K562 (cell line): Measurements from ENCODE around the gene USP15. TPM values are rescaled to one million over a fixed set of nuclear protein-coding genes. Genes with fewer than 3 reads are reported as not detected.

Experiments
- CC2D1A ChIP-seq: fragments of 450-650 bp; IDR thresholded peaks from 2 replicates; pipeline ENCODE4 v1.6.1; 2017; ENCODE audit warnings: mild to moderate bottlenecking
- CXXC5 ChIP-seq: fragments of 250-450 bp; sonication (Bioruptor Pico); IDR thresholded peaks from 2 replicates; pipeline ENCODE4 v1.8.0; 2022; ENCODE audit warnings: inconsistent platforms, mild to moderate bottlenecking, moderate library complexity
- IRF1 ChIP-seq: sonication (generic); formaldehyde crosslinking; IDR thresholded peaks from 2 replicates; pipeline ENCODE4 v1.8.0; 2022; ENCODE audit warnings: missing genetic modification reagents, mild to moderate bottlenecking, borderline replicate concordance
- NRF1 ChIP-seq, 2 experiments: fragments of 450-650 bp; IDR thresholded peaks in 1 of 2; conservative IDR thresholded peaks in 1 of 2; 2 replicates each; pipeline ENCODE4 v1.6.1; 2014; ENCODE audit warnings: mild to moderate bottlenecking in 2 of 2
- REST ChIP-seq, 2 experiments: fragments of 450-650 bp; formaldehyde crosslinking in 1 of 2; IDR thresholded peaks; 2 replicates each; pipeline versions ENCODE4 v1.4.0 to v1.6.1; 2014 to 2020; ENCODE audit warnings: mild to moderate bottlenecking in 2 of 2, borderline replicate concordance in 1 of 2, low read depth in 1 of 2
- STAG1 ChIP-seq: sonication (generic); formaldehyde crosslinking; IDR thresholded peaks from 2 replicates; pipeline ENCODE4 v1.5.0; 2020; ENCODE audit warnings: missing genetic modification reagents, borderline replicate concordance
- TAF7 ChIP-seq: fragments of 450-650 bp; IDR thresholded peaks from 2 replicates; pipeline ENCODE4 v1.6.1; 2016; ENCODE audit warnings: missing genetic modification characterization, missing compliant biosample characterization
- TCFL5 ChIP-seq: fragments of 250-450 bp; sonication (Bioruptor Pico); conservative IDR thresholded peaks from 2 replicates; pipeline ENCODE4 v1.6.1; 2021; ENCODE audit warnings: mild to moderate bottlenecking, moderate library complexity, matching md5 sums
- polyA plus RNA-seq, 8 experiments: library from polyadenylated mRNA; depleted of rRNA in 4 of 8; stranded (reverse) in 5 of 8; unstranded in 3 of 8; fragments of >200 nt; fragmentation: Nextera tagmentation in 2 of 8; fragmentation: Illumina TruSeq in 1 of 8; extraction: Ambion mirVana in 2 of 8; extraction: Trizol in 1 of 8; gene quantifications; 2 replicates each; pipeline versions ENCODE4 v1.2.1 to v1.2.3, GENCODE V29; 2011 to 2014; ENCODE audit warnings: inconsistent platforms in 1 of 8, missing spikeins in 1 of 8
- total RNA-seq, 7 experiments: library from RNA; depleted of rRNA in 6 of 7; stranded (reverse); fragments of >200 nt in 6 of 7; fragmentation: Illumina TruSeq in 2 of 7; extraction: Trizol in 2 of 7; gene quantifications; 2 replicates each; pipeline versions ENCODE4 v1.2.1 to v1.2.3, GENCODE V29; 2011 to 2021; ENCODE audit warnings: low replicate concordance in 1 of 7
- TF ChIP-seq, protein P1 (sequence below): sonication (generic); formaldehyde crosslinking; IDR thresholded peaks from 2 replicates; pipeline ENCODE4 v1.9.0; 2022; ENCODE audit warnings: mild to moderate bottlenecking, missing genetic modification reagents
- TF ChIP-seq, protein P2 (sequence below): fragments of 450-650 bp; IDR thresholded peaks from 2 replicates; pipeline ENCODE4 v1.6.1; 2016; ENCODE audit warnings: low read depth, mild to moderate bottlenecking, moderate library complexity
- TF ChIP-seq, protein P3 (sequence below): fragments of 150-350 bp; IDR thresholded peaks from 2 replicates; pipeline ENCODE4 v1.6.1; 2014; ENCODE audit warnings: low read depth, mild to moderate bottlenecking, low read length, borderline replicate concordance

USP15 gene
- total and polyA plus RNA-seq, 9 of the 15 experiments (the other 6 are each of a cell fraction or from before 2014, with no cell fraction given), result 140 to 272 (median 182) TPM

DNA sequence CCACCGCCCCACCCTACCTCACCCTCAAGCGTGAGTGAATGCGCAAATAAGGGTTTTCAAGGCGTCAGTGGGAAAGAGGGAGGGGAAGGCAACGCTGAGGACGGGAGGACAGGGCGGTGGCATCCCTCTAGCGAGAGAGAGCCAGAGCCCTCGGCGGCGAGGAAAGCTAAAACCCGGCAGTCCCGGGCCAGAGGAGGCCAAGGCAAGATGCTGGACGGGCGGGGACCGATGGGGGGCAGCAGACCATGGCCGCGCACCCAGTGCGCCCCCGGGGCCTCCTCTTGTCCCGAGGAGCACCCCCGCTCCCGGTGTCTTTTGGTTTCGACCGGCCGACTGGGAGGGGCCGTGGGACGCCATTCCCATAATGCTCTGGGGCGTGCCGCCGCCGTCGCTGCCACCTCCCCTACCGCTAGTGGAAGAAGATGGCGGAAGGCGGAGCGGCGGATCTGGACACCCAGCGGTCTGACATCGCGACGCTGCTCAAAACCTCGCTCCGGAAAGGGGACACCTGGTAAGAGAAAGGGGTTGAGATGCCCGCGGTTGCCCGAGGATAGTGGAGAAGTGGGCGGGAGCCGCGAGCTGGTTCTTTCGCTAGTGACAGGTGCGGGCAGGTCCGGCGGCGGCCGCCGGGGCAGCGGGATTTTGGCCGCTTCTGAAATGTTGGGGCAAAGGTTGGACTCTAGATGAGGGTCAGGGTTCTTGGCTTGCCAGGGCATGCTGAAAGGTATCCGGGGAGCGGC is at the start of gene USP15 (continued):
- TF ChIP-seq REST (IDR thresholded peaks at IDR 0.05; ENCODE audit: borderline replicate concordance) (peak; percentile 16; the same call in 1 of the 2 replicates), REST (CRISPR knock-in tag; IDR thresholded peaks at IDR 0.05; ENCODE audit: low read depth) (peak; percentile 32; the same call in 1 of the 2 replicates), TAF7 (tag) (peak; percentile 87), TCFL5 (CRISPR knock-in tag) (no peak), CC2D1A (peak; percentile 97), NRF1 (conservative IDR thresholded peaks at IDR 0.05 in 1 of 2, IDR thresholded peaks at IDR 0.05 in 1 of 2) (peak; percentile 42 to 61), CXXC5 (peak; percentile 86), IRF1 (no peak), STAG1 (no peak)
- TF ChIP-seq, protein P1, sequence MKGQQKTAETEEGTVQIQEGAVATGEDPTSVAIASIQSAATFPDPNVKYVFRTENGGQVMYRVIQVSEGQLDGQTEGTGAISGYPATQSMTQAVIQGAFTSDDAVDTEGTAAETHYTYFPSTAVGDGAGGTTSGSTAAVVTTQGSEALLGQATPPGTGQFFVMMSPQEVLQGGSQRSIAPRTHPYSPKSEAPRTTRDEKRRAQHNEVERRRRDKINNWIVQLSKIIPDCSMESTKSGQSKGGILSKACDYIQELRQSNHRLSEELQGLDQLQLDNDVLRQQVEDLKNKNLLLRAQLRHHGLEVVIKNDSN (CRISPR knock-in tag), result peak; percentile 22; the same call in 1 of the 2 replicates
- TF ChIP-seq, protein P2, sequence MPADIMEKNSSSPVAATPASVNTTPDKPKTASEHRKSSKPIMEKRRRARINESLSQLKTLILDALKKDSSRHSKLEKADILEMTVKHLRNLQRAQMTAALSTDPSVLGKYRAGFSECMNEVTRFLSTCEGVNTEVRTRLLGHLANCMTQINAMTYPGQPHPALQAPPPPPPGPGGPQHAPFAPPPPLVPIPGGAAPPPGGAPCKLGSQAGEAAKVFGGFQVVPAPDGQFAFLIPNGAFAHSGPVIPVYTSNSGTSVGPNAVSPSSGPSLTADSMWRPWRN, result no peak
- TF ChIP-seq, protein P3, sequence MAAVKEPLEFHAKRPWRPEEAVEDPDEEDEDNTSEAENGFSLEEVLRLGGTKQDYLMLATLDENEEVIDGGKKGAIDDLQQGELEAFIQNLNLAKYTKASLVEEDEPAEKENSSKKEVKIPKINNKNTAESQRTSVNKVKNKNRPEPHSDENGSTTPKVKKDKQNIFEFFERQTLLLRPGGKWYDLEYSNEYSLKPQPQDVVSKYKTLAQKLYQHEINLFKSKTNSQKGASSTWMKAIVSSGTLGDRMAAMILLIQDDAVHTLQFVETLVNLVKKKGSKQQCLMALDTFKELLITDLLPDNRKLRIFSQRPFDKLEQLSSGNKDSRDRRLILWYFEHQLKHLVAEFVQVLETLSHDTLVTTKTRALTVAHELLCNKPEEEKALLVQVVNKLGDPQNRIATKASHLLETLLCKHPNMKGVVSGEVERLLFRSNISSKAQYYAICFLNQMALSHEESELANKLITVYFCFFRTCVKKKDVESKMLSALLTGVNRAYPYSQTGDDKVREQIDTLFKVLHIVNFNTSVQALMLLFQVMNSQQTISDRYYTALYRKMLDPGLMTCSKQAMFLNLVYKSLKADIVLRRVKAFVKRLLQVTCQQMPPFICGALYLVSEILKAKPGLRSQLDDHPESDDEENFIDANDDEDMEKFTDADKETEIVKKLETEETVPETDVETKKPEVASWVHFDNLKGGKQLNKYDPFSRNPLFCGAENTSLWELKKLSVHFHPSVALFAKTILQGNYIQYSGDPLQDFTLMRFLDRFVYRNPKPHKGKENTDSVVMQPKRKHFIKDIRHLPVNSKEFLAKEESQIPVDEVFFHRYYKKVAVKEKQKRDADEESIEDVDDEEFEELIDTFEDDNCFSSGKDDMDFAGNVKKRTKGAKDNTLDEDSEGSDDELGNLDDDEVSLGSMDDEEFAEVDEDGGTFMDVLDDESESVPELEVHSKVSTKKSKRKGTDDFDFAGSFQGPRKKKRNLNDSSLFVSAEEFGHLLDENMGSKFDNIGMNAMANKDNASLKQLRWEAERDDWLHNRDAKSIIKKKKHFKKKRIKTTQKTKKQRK, result no peak
